Coronary artery (tissue), 2 donors: Measurements from ENCODE around the gene FAM47E.

Source experiments
- DNase-seq: peaks from one replicate; pipeline ENCODE4 v3.0.0-alpha.2; 2017; ENCODE audit warnings: low spot score
- H3K27ac ChIP-seq, 2 donors: fragments of 200-600 bp; sonication (generic); one replicate each; pipeline ENCODE4 v1.5.1; 2016 to 2019
- H3K4me3 ChIP-seq: fragments of 200-600 bp; sonication (generic); 2 replicates; pipeline ENCODE4 v1.5.1; 2016; ENCODE audit warnings: mild to moderate bottlenecking, moderate library complexity
- TF ChIP-seq, protein P1 (sequence below): fragments of 200-600 bp; sonication (generic); IDR thresholded peaks from one replicate; pipeline ENCODE4 v1.5.1; 2019; ENCODE audit warnings: antibody characterized with exemption

The FAM47E gene

DNA sequence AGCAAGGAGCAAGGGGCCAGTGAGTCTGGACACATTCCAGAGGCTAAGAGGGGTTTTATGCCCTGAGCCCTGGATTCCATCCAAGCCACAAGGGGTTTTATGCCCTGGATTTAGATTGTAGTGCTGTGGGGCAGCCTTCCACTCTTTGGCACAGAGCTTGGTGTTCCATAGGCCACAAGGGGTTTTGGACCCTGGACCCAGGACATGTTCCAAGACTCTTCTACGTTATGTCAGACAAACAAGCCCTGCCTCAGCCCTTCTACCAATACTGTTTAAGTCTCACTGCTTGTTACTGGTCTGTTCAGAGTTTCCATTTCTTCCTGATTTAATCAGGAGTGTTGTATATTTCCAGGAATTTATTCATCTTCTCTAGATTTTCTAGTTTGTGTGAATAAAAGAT, 25.1 kb upstream of the FAM47E start:
- Histone ChIP-seq H3K4me3 (no peak overlapping the region), H3K27ac (no peak overlapping the region)
- no peak for DNase-seq
- TF ChIP-seq, protein P1, sequence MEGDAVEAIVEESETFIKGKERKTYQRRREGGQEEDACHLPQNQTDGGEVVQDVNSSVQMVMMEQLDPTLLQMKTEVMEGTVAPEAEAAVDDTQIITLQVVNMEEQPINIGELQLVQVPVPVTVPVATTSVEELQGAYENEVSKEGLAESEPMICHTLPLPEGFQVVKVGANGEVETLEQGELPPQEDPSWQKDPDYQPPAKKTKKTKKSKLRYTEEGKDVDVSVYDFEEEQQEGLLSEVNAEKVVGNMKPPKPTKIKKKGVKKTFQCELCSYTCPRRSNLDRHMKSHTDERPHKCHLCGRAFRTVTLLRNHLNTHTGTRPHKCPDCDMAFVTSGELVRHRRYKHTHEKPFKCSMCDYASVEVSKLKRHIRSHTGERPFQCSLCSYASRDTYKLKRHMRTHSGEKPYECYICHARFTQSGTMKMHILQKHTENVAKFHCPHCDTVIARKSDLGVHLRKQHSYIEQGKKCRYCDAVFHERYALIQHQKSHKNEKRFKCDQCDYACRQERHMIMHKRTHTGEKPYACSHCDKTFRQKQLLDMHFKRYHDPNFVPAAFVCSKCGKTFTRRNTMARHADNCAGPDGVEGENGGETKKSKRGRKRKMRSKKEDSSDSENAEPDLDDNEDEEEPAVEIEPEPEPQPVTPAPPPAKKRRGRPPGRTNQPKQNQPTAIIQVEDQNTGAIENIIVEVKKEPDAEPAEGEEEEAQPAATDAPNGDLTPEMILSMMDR = no peak

DNA sequence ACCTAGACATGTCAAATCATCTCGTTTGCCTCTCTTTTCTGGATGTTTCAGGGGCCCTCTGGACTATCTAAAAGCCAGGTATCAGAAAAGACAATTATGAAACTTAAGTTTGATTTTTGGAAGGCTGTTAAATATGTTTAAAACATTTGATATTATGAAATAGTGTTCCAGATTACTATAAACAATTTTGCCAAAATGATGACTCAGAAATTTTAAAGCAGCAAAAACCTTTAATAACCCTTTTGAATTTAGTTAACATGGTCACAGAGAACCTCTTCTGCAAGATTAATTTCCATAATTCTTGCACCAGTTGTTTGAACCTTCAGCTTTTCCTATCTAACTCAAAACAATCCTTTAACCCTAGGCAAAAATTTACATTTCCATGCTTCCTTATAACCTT, 18.8 kb upstream of the FAM47E start:
- TF ChIP-seq, protein P1 = no peak
- no peak overlapping the region for H3K27ac ChIP-seq

DNA sequence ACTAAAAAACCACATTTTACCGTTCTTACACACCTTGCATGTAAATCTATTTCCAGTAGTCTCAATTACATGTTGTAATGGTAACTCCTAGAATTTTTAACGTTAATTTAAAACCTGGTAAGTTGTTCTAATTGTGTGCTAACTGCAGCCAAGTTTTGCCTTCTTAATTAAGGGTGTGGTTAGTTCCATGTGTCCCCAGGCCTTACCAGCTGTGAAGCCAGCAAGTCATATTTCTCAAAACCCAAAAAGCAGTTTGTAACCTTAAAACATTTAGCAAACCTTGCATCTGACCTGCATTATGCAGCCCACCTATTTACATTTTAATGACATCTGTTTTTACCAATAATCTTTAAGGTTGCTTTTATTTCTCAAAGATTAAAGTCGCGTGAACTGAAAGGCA, 18.4 kb upstream of the FAM47E start:
- no peak for DNase-seq
- no peak overlapping the region for H3K27ac ChIP-seq
- H3K4me3 ChIP-seq = no peak overlapping the region
- TF ChIP-seq, protein P1 = no peak

More for the DNA sequence above, 18.8 kb upstream of the FAM47E start:
- no peak overlapping the region for H3K4me3 ChIP-seq
- DNase-seq = no peak

DNA sequence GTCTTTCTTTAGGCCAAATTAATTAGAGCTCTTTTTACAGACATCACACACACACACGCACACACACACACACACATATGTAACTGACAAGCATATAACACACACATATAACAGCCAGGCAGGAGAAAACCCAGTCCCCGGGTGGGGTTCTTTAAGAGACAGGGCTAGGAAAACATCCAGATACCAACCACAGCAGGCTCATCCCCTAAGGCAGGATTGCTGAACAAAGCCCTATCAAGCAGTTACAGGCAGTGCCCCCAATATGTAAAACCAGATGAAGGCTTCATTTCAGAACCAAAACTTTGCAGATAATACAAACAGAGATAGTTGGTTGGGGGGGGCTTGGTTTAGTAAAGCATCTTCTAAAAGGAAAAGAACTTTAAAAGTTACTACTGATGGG, 18.0 kb upstream of the FAM47E start:
- TF ChIP-seq, protein P1 = no peak
- Histone ChIP-seq H3K4me3 (no peak overlapping the region), H3K27ac (no peak overlapping the region)
- DNase-seq = no peak

DNA sequence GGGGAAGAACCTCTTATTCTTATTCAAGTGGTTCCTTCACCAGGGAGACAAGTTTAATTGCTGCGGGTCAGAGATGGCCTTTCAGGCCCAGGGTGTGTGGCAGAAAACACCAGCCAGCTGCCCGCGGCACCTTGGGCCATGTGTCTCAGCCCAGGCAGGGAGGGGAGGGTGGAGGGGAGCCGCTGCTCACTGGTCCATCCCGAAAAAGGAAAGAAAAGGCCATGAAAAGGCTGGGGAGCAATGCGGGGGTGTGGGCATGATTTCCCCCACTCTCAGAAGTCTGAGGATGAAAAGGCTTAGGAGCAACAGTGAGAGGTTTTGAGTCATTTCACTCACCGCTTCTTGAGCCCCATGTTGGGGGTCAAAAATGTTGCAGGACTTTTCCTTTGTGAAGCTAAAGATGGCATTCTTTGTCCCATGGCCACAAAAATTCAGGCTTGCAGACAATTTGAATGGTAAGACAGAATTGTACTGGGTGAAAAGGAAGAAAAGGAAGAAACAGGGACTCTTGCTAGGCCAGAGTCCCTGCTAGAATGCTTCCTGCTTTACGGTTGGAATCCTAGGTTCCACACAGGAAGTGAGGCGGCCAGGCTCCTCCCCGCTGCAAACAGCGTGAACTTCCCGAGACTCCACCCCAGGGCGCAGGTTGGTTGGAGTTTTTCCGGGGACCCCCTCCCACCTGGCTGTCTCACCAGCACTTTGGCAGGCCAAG, 17.4 kb upstream of the FAM47E start:
- TF ChIP-seq, protein P1 = no peak
- Histone ChIP-seq H3K4me3 (no peak overlapping the region), H3K27ac (no peak overlapping the region)
- no peak for DNase-seq

DNA sequence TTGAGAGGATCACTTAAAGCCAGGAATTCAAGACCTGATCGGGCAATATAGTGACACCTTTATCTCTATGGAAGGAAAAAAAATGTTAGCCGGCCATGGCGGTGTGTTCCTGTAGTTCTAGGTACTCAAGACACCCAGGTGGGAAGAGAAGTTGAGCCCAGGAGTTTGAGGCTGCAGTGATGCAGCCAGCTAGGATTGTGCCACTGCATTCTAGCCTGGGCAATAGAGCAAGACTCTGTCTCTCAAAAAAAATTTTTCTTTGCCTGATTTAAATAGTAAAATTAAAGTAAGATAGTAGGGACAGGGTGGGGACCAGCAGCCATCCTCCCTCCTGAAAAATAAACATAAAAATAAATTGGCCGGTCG, 16.9 kb upstream of the FAM47E start:
- TF ChIP-seq, protein P1 = no peak
- no peak for DNase-seq
- Histone ChIP-seq H3K27ac (no peak overlapping the region), H3K4me3 (no peak overlapping the region)

DNA sequence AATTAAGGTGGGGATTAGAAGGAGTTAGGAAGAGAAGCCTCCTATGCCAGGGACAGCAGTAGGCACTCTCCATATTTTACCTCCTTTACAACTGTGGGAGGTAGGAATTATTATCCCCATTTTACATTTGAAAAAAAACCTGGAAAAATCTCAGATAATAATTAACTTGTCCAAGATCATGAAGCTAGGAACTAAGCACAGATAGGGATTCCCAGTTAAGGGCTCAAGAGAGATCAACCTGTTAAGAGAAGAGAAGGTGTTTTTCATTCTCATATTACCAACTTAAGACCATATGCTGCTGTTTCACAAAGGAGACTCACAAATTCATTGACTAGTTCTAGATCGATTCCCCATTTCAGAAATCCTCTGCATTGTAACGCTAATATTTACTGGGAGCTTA, 16.1 kb upstream of the FAM47E start:
- no peak overlapping the region for H3K27ac ChIP-seq

More for the DNA sequence above, 16.1 kb upstream of the FAM47E start:
- no peak overlapping the region for H3K4me3 ChIP-seq
- no peak for DNase-seq
- TF ChIP-seq, protein P1 = no peak
